ENCODE measurements around the gene AREL1. TPM values are rescaled to one million over a fixed set of nuclear protein-coding genes. Genes with fewer than 3 reads are reported as not detected.
"Not testable (repeated sequence)": the region's sequence is repeated elsewhere in the genome, so short reads cannot be mapped to it uniquely, and the experiment has no call there.

The AREL1 gene
- total RNA-seq, result 58.7 TPM

GRCh38 chr14:74712499-74713394 lies at the start of gene AREL1, which contains the start of gene FCF1:
AREL1 (minus strand) TSS chr14:74713080; CDS start chr14:74685615, 27,465 bp downstream.
FCF1 (plus strand) TSS chr14:74713144; CDS start chr14:74713198, 54 bp downstream.
- DNase-seq (ENCODE audit: low read depth in 2 of 3, low spot score in 2 of 3), result peak; percentile 65 to 95 (median 91)

GRCh38 chr14:74758505-74758904 lies 45.6 kb upstream of the AREL1 start:
- not testable (repeated sequence) for DNase-seq (ENCODE audit: low read depth in 2 of 3, low spot score in 2 of 3)

- no peak for DNase-seq (ENCODE audit: low read depth in 2 of 3, low spot score in 2 of 3)
These were observed 43.4 kb upstream of the AREL1 start for GRCh38 chr14:74756326-74756725.

- no peak for DNase-seq (ENCODE audit: low read depth in 2 of 3, low spot score in 2 of 3)
These were observed 42.0 kb upstream of the AREL1 start for GRCh38 chr14:74754899-74755298.

- no peak for DNase-seq (ENCODE audit: low read depth in 2 of 3, low spot score in 2 of 3)
These were observed 41.3 kb upstream of the AREL1 start for GRCh38 chr14:74754157-74754556.

GRCh38 chr14:74747237-74747636 lies 34.4 kb upstream of the AREL1 start:
- no peak for DNase-seq (ENCODE audit: low read depth in 2 of 3, low spot score in 2 of 3)

GRCh38 chr14:74739293-74740030 lies 26.6 kb upstream of the AREL1 start:
- no peak for DNase-seq (ENCODE audit: low read depth in 2 of 3, low spot score in 2 of 3)

GRCh38 chr14:74737753-74738325 lies 25.0 kb upstream of the AREL1 start:
- no peak for DNase-seq (ENCODE audit: low read depth in 2 of 3, low spot score in 2 of 3)

- DNase-seq (ENCODE audit: low read depth in 2 of 3, low spot score in 2 of 3), result no peak
These were observed 22.2 kb upstream of the AREL1 start for GRCh38 chr14:74735125-74735524.

- DNase-seq (ENCODE audit: low read depth in 2 of 3, low spot score in 2 of 3), result no peak
These were observed 20.3 kb upstream of the AREL1 start for GRCh38 chr14:74733221-74733620.

GRCh38 chr14:74732387-74732786 lies 19.5 kb upstream of the AREL1 start:
- DNase-seq (ENCODE audit: low read depth in 2 of 3, low spot score in 2 of 3), result no peak

- DNase-seq (ENCODE audit: low read depth in 2 of 3, low spot score in 2 of 3), result no peak
These were observed 10.3 kb upstream of the AREL1 start for GRCh38 chr14:74723134-74723533.

- no peak for DNase-seq (ENCODE audit: low read depth in 2 of 3, low spot score in 2 of 3)
These were observed 7.6 kb upstream of the AREL1 start for GRCh38 chr14:74720526-74720925.

GRCh38 chr14:74713395-74713735 lies 485 bp upstream of the AREL1 start:
- no peak for DNase-seq (ENCODE audit: low read depth in 2 of 3, low spot score in 2 of 3)

- DNase-seq (ENCODE audit: low read depth in 2 of 3, low spot score in 2 of 3), result no peak
These were observed 1.2 kb downstream of the AREL1 start for GRCh38 chr14:74711651-74712050.

- DNase-seq (ENCODE audit: low read depth in 2 of 3, low spot score in 2 of 3), result peak in 2 of 3 donors; percentile 45 to 73
These were observed 2.4 kb downstream of the AREL1 start for GRCh38 chr14:74710480-74710879.

- DNase-seq (ENCODE audit: low read depth in 2 of 3, low spot score in 2 of 3), result no peak
These were observed 7.0 kb downstream of the AREL1 start for GRCh38 chr14:74705613-74706500.

- DNase-seq (ENCODE audit: low read depth in 2 of 3, low spot score in 2 of 3), result no peak
These were observed 8.2 kb downstream of the AREL1 start for GRCh38 chr14:74704656-74705055.

GRCh38 chr14:74703043-74703442 lies 9.8 kb downstream of the AREL1 start:
- no peak for DNase-seq (ENCODE audit: low read depth in 2 of 3, low spot score in 2 of 3)

GRCh38 chr14:74702293-74702692 lies 10.6 kb downstream of the AREL1 start:
- DNase-seq (ENCODE audit: low read depth in 2 of 3, low spot score in 2 of 3), result no peak

All from hematopoietic multipotent progenitor cell (in vitro differentiated cells).